Vagina (tissue), 2 donors: ENCODE data around the gene ATXN10. TPM values are rescaled to one million over a fixed set of nuclear protein-coding genes. Genes with fewer than 3 reads are reported as not detected.

Experiments used
- DNase-seq, 2 donors: peaks; one replicate each; pipeline ENCODE4 v3.0.0-alpha.2; 2017; ENCODE audit errors: extremely low spot score in 2 of 2
- H3K27ac ChIP-seq: fragments of 200-600 bp; sonication (generic); one replicate; pipeline ENCODE4 v1.5.1; 2019
- H3K27me3 ChIP-seq: fragments of 200-600 bp; sonication (generic); one replicate; pipeline ENCODE4 v1.5.1; 2019
- H3K36me3 ChIP-seq, 2 donors: fragments of 200-600 bp; sonication (generic); one replicate each; pipeline ENCODE4 v1.5.1; 2017 to 2019
- H3K4me1 ChIP-seq: fragments of 200-600 bp; sonication (generic); one replicate; pipeline ENCODE4 v1.5.1; 2019
- H3K4me3 ChIP-seq, 2 donors: fragments of 200-600 bp; sonication (generic); 1 replicate in 1 of 2; 2 replicates in 1 of 2; pipeline ENCODE4 v1.5.1; 2016 to 2019
- H3K9me3 ChIP-seq: fragments of 200-600 bp; sonication (generic); one replicate; pipeline ENCODE4 v1.5.1; 2019
- POLR2A ChIP-seq, 2 donors: fragments of 450-650 bp; IDR thresholded peaks; one replicate each; pipeline ENCODE4 v1.6.1; 2017; ENCODE audit warnings: antibody characterized with exemption in 2 of 2, mild to moderate bottlenecking in 2 of 2, moderate library complexity in 2 of 2
- POLR2AphosphoS5 ChIP-seq, 2 donors: sonication (generic); formaldehyde crosslinking; IDR thresholded peaks; one replicate each; pipeline ENCODE4 v1.9.0; 2017; ENCODE audit warnings: antibody characterized with exemption in 2 of 2, mild to moderate bottlenecking in 2 of 2, low read depth in 1 of 2; ENCODE audit not compliant: insufficient read depth in 1 of 2
- intact Hi-C: fragments of 100-400 bp; cut with DNase I; formaldehyde crosslinking; loops from one replicate; pipeline ENCODE4 v1.15.1; 2023
- total RNA-seq: library from RNA; depleted of rRNA; stranded (reverse); fragments of >200 nt; gene quantifications from one replicate; pipeline ENCODE4 v1.2.3, GENCODE V29; 2016
- TF ChIP-seq, protein P1 (sequence below), 3 experiments: fragments of 450-650 bp in 2 of 3; fragments of 200-600 bp in 1 of 3; sonication (generic) in 1 of 3; IDR thresholded peaks; one replicate each; pipeline ENCODE4 v1.5.1; 2017 to 2019; ENCODE audit warnings: antibody characterized with exemption in 3 of 3, mild to moderate bottlenecking in 2 of 3, moderate library complexity in 2 of 3

ATXN10 gene
- total RNA-seq, 1 donor from 2014 or later, result 116 TPM

DNA sequence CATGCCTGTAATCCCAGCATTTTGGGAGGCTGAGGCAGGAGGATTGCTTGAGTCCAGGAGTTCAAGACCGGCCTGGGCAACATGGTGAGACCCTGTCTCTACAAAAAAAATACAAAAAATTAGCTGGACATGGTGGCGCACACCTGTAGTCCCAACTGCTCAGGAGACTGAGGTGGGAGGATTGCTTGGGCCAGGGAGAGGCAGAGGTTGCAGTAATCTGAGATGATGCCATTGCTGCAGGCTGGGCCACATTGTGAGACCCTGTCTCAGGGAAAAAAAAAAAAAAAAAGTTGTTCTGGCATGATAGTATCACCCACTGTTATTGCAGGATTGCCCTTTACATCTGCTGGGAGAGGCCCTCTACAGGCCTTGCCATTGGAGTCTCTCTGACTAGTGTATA lies 18.4 kb downstream of the ATXN10 start:
- Histone ChIP-seq H3K4me3 (no peak overlapping the region), H3K9me3 (no peaks in the 10 kb centered on the region), H3K4me1 (peaks cover 37% of the 10 kb centered on the region), H3K36me3 (peaks cover 0 to 18% of the 10 kb centered on the region in 2 donors), H3K27me3 (no peaks in the 10 kb centered on the region), H3K27ac (no peak overlapping the region)
- no peak for TF ChIP-seq POLR2A (IDR thresholded peaks at IDR 0.05)
- no peak for TF ChIP-seq POLR2AphosphoS5 (IDR thresholded peaks at IDR 0.05; ENCODE audit: insufficient read depth in 1 of 2, low read depth in 1 of 2)
- TF ChIP-seq, protein P1, sequence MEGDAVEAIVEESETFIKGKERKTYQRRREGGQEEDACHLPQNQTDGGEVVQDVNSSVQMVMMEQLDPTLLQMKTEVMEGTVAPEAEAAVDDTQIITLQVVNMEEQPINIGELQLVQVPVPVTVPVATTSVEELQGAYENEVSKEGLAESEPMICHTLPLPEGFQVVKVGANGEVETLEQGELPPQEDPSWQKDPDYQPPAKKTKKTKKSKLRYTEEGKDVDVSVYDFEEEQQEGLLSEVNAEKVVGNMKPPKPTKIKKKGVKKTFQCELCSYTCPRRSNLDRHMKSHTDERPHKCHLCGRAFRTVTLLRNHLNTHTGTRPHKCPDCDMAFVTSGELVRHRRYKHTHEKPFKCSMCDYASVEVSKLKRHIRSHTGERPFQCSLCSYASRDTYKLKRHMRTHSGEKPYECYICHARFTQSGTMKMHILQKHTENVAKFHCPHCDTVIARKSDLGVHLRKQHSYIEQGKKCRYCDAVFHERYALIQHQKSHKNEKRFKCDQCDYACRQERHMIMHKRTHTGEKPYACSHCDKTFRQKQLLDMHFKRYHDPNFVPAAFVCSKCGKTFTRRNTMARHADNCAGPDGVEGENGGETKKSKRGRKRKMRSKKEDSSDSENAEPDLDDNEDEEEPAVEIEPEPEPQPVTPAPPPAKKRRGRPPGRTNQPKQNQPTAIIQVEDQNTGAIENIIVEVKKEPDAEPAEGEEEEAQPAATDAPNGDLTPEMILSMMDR (IDR thresholded peaks at IDR 0.05), result no peak
- intact Hi-C loops, result no loop called here
- no peak for DNase-seq

DNA sequence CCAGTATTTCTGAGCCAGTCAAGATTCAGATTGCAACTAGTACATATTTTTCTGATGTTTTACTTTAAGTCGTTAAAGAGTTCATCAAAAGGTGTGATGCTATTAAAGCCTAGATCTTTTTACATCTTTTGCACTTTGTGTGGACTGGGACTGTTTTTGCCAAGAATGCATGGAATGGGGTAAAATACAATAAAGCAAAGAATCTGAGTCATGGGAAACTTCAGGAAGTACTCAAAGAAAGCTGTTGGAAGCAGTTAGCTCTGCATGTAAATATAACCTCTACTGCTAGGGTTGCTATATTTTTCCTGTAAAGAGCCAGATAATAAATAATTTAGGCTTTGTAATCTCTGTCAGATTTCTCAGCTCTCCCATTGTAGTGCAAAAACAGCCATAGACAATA lies 20.9 kb downstream of the ATXN10 start:
- no peaks in the 10 kb centered on the region for H3K27me3 ChIP-seq
- H3K27ac ChIP-seq, result no peak overlapping the region
- intact Hi-C loops, result no loop called here
- DNase-seq, result no peak
- H3K4me3 ChIP-seq, result no peak overlapping the region
- peaks cover 23% of the 10 kb centered on the region for H3K4me1 ChIP-seq
- TF ChIP-seq POLR2AphosphoS5 (IDR thresholded peaks at IDR 0.05; ENCODE audit: insufficient read depth in 1 of 2, low read depth in 1 of 2), result no peak
- TF ChIP-seq POLR2A (IDR thresholded peaks at IDR 0.05), result no peak
- TF ChIP-seq, protein P1 (IDR thresholded peaks at IDR 0.05), result no peak
- H3K36me3 ChIP-seq, result peaks cover 0 to 42% of the 10 kb centered on the region in 2 donors
- no peaks in the 10 kb centered on the region for H3K9me3 ChIP-seq

DNA sequence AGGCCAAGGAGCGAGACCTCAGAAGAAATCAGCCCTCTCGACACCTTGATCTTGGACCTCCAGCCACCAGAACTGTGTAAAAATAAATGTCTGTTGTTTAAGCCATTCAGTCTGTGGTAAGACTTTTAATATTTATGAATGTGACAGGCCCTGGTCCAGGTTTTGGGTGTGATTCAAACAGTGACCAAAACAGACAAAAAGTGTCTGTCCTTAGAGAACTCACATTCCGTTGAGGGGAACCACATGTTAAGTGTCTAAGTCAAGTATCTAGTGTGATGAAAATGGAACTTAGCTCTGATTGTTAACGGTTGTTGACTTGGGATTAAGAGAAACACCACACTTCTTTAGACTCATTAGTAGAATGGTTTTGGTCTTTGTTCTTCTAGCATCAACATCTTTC lies 22.2 kb downstream of the ATXN10 start:
- H3K36me3 ChIP-seq, result peaks cover 0 to 42% of the 10 kb centered on the region in 2 donors

DNA sequence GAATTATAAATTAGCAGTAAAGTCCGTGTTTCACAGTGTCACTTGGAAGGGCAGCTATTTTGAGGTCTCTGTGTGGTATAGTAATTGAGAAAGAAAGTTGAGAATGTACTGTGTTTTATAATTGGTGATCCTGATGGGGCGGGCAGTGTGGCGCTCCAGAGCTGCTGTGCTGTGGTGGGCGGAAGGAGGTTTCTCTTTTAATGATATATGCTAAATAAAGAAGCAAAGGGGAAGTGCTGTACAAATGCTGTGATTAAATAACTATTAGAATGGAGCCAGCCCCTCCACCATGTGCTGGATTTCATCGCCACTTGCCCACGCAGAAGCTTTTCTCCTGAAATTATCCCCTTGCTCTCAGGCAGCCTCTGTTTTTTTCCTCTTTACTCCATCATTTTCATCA lies 24.6 kb downstream of the ATXN10 start:
- H3K36me3 ChIP-seq, result peaks cover 0 to 56% of the 10 kb centered on the region in 2 donors
- intact Hi-C loops, result no loop called here
- H3K27me3 ChIP-seq, result no peaks in the 10 kb centered on the region
- no peak overlapping the region for H3K27ac ChIP-seq
- no peak for DNase-seq
- no peak overlapping the region for H3K4me3 ChIP-seq
- H3K9me3 ChIP-seq, result no peaks in the 10 kb centered on the region
- TF ChIP-seq POLR2A (IDR thresholded peaks at IDR 0.05) (no peak), POLR2AphosphoS5 (IDR thresholded peaks at IDR 0.05; ENCODE audit: insufficient read depth in 1 of 2, low read depth in 1 of 2) (no peak)
- TF ChIP-seq, protein P1 (IDR thresholded peaks at IDR 0.05), result no peak
- H3K4me1 ChIP-seq, result no peaks in the 10 kb centered on the region

More for the DNA sequence above, 22.2 kb downstream of the ATXN10 start:
- Histone ChIP-seq H3K27me3 (no peaks in the 10 kb centered on the region), H3K4me3 (no peak overlapping the region), H3K4me1 (peaks cover 10% of the 10 kb centered on the region), H3K27ac (no peak overlapping the region), H3K9me3 (no peaks in the 10 kb centered on the region)
- TF ChIP-seq, protein P1 (IDR thresholded peaks at IDR 0.05), result no peak
- TF ChIP-seq POLR2A (IDR thresholded peaks at IDR 0.05) (no peak), POLR2AphosphoS5 (IDR thresholded peaks at IDR 0.05; ENCODE audit: insufficient read depth in 1 of 2, low read depth in 1 of 2) (no peak)
- no peak for DNase-seq
- intact Hi-C loops, result no loop called here

DNA sequence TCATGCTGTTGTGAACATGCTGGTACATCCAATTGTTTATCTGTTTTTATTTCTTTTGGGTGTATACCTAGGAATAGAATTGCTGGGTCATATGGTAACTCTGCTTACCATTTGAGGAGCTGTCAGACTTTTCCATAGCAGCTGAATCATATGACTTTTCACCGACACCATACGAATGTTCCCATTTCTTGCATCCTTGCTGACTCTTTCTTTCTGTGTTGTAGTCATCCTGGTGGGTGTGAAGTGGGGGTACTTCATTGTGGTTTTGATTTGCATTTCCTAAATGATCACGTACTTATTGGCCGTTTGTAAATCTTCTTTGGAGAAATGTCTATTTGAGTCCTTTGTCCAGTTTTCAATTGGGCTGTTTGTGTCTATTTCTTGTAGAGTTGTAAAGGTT lies 26.5 kb downstream of the ATXN10 start:
- DNase-seq, result no peak
- Histone ChIP-seq H3K9me3 (no peaks in the 10 kb centered on the region), H3K4me3 (no peak overlapping the region), H3K27ac (no peak overlapping the region), H3K4me1 (no peaks in the 10 kb centered on the region), H3K27me3 (no peaks in the 10 kb centered on the region), H3K36me3 (peaks cover 0 to 64% of the 10 kb centered on the region in 2 donors)
- intact Hi-C loops, result no loop called here
- TF ChIP-seq POLR2A (IDR thresholded peaks at IDR 0.05) (no peak), POLR2AphosphoS5 (IDR thresholded peaks at IDR 0.05; ENCODE audit: insufficient read depth in 1 of 2, low read depth in 1 of 2) (no peak)
- TF ChIP-seq, protein P1 (IDR thresholded peaks at IDR 0.05), result no peak
